ENCODE data around the gene RPL13. TPM values are rescaled to one million over a fixed set of nuclear protein-coding genes. Genes with fewer than 3 reads are reported as not detected.
A peak's percentile ranks its signal among the peaks of the same experiment; 100 is the strongest.

RPL13 gene
- total and polyA plus RNA-seq, 2 of the 4 experiments (the other 2 are of a cell fraction): 2,098 to 3,527 TPM

- no peak overlapping the region for H3K4me2 ChIP-seq (ENCODE audit: low read depth, low read length)
- ChIA-PET POLR2A (ENCODE audit: unreplicated experiment) (interaction anchor here (0.7 kb wide), 1 partner anchor 21 kb away, joined by 4 read pairs; no protein-coding TSS in a partner anchor), CTCF (interaction anchor here (1.0 kb wide), 1 partner anchor 9 kb away, joined by 3 read pairs; no protein-coding TSS in a partner anchor)
- 54% methylated on average over 23 of the region's 33 CpGs; no CpG with 5 or more reads in 1 of the 2 experiments for WGBS, 2 experiments (ENCODE audit: extremely low coverage in 2 of 2, insufficient read length in 1 of 2)
- H2BK120ac ChIP-seq (ENCODE audit: low read depth, low read length): peak overlapping the region; percentile 96
- no peaks in the 10 kb centered on the region for H3K27me3 ChIP-seq (ENCODE audit: control insufficient read depth, insufficient read depth, low read length)
- H3K14ac ChIP-seq (replicated peaks; ENCODE audit: low read depth, low read length): peak overlapping the region; percentile 92
- H3K36me3 ChIP-seq (ENCODE audit: control insufficient read depth, insufficient read depth, low read length): peaks cover 6% of the 10 kb centered on the region; the same call in 1 of the 2 replicates
- peak overlapping the region; percentile 84 for H4K5ac ChIP-seq (ENCODE audit: low read depth, low read length)
- DNase-seq (peak; percentile 99), ATAC-seq (ENCODE audit: low read depth) (peak; percentile 92)
- H2AK9ac ChIP-seq (replicated peaks; ENCODE audit: low read depth, low read length, poor library complexity): peak overlapping the region; percentile 87
- no TSS peak for BruUV-seq (replicated peaks)
- H2BK20ac ChIP-seq (ENCODE audit: low read depth, low read length): peak overlapping the region; percentile 96
- H2BK15ac ChIP-seq (ENCODE audit: low read depth, low read length): peak overlapping the region; percentile 99
- H3K9me3 ChIP-seq (ENCODE audit: control insufficient read depth, insufficient read depth, low read length): no peaks in the 10 kb centered on the region
- peak overlapping the region; percentile 99 for H3K4ac ChIP-seq (ENCODE audit: low read depth, low read length)
- no peak overlapping the region for H3K9ac ChIP-seq (ENCODE audit: low read depth, low read length)
- peaks cover 17% of the 10 kb centered on the region for H3K4me1 ChIP-seq (ENCODE audit: control insufficient read depth, insufficient read depth, low read length)
- peak overlapping the region; percentile 91 for H3K27ac ChIP-seq (ENCODE audit: insufficient read depth, low read length)
- in situ Hi-C loops (cut with MboI; ENCODE audit: low sequenced_read_pairs): no loop called here
- intact Hi-C loops (cut with micrococcal nuclease): no loop called here
- H4K91ac ChIP-seq (ENCODE audit: insufficient read depth, low read depth, low read length): peak overlapping the region; percentile 95
- dilution Hi-C loops (cut with HindIII; ENCODE audit: low sequenced_read_pairs, unreplicated experiment): no loop called here
- H2AFZ ChIP-seq (replicated peaks; ENCODE audit: low read length, poor library complexity): peak overlapping the region; percentile 78
- H4K8ac ChIP-seq (ENCODE audit: low read depth in 2 of 2, low read length in 2 of 2): peak overlapping the region; percentile 70 to 96
- peak overlapping the region; percentile 98 for H2BK5ac ChIP-seq (ENCODE audit: low read depth, low read length, poor library complexity, severe bottlenecking)
- H2AK5ac ChIP-seq (ENCODE audit: low read depth, low read length): peak overlapping the region; percentile 99
- peak overlapping the region; percentile 89 for H3K18ac ChIP-seq (ENCODE audit: low read depth, low read length)
- peaks cover 26% of the 10 kb centered on the region for H3K9me1 ChIP-seq (ENCODE audit: insufficient read depth, low read length)
- H3K79me1 ChIP-seq (ENCODE audit: low read depth in 1 of 2, low read length in 2 of 2): peaks cover 0 to 13% of the 10 kb centered on the region in 2 experiments; a peak in 1 of 4 replicates
- no peak overlapping the region for H3K4me3 ChIP-seq (ENCODE audit: insufficient read depth, low read depth, low read length)
- no peak overlapping the region for H3K56ac ChIP-seq (ENCODE audit: extremely low read depth, insufficient read depth, low read length)
- peaks cover 3% of the 10 kb centered on the region; the same call in 1 of the 2 replicates for H4K20me1 ChIP-seq (ENCODE audit: insufficient read depth, low read length)
- H3K23ac ChIP-seq (ENCODE audit: low read depth, low read length): peak overlapping the region; percentile 96
- peak; percentile 83 for TF ChIP-seq BHLHE40 (IDR thresholded peaks at IDR 0.05; ENCODE audit: low read depth, low read length)
- peak; percentile 83 for TF ChIP-seq RCOR1 (IDR thresholded peaks at IDR 0.05; ENCODE audit: insufficient replicate concordance, low read length)
- no peak for TF ChIP-seq POLR2A (IDR thresholded peaks at IDR 0.05; ENCODE audit: low read depth, low read length)
- TF ChIP-seq NFE2L2 (IDR thresholded peaks at IDR 0.05; ENCODE audit: low read depth, low read length): peak; percentile 32; the same call in 1 of the 2 replicates
- TF ChIP-seq CHD1 (IDR thresholded peaks at IDR 0.05; ENCODE audit: low read depth, low read length): no peak
- TF ChIP-seq FOS (IDR thresholded peaks at IDR 0.05; ENCODE audit: low read depth, low read length): peak; percentile 100
- TF ChIP-seq MXI1 (IDR thresholded peaks at IDR 0.05; ENCODE audit: borderline replicate concordance, low read depth, low read length): no peak
- no peak for TF ChIP-seq RAD21 (IDR thresholded peaks at IDR 0.05; ENCODE audit: low read length)
- no peak for TF ChIP-seq RFX5 (IDR thresholded peaks at IDR 0.05; ENCODE audit: low read depth, low read length)
- peak; percentile 53; the same call in 1 of the 2 replicates for TF ChIP-seq USF2 (IDR thresholded peaks at IDR 0.05; ENCODE audit: low read depth, low read length)
- peak; percentile 9; the same call in 1 of the 2 replicates for TF ChIP-seq SMC3 (IDR thresholded peaks at IDR 0.05; ENCODE audit: low read depth, low read length)
- TF ChIP-seq ELK1 (IDR thresholded peaks at IDR 0.05; ENCODE audit: borderline replicate concordance, low read depth, low read length): no peak
- TF ChIP-seq CTCF (conservative IDR thresholded peaks at IDR 0.05; ENCODE audit: low read depth, low read length): no peak
- peak; percentile 62; the same call in 1 of the 2 replicates for TF ChIP-seq MAZ (IDR thresholded peaks at IDR 0.05; ENCODE audit: borderline replicate concordance, low read depth, low read length)
Observed at GRCh38 chr16:89581045-89581695, 20.7 kb downstream of the RPL13 start.

All from IMR-90 (cell line).